PFSK-1 (cell line): ENCODE results near the gene NT5DC1.

Source experiments
- FOXP2 ChIP-seq: optimal IDR thresholded peaks from 2 replicates; pipeline ENCODE3; 2011; ENCODE audit warnings: borderline replicate concordance, control low read depth, inconsistent platforms; ENCODE audit not compliant: insufficient read depth; ENCODE audit errors: extremely low read length, extremely low read depth
- POLR2AphosphoS5 ChIP-seq: IDR thresholded peaks from 2 replicates; pipeline ENCODE4 v1.6.1; 2012; ENCODE audit warnings: low read depth, mild to moderate bottlenecking, control low read depth, low read length, moderate library complexity
- TAF1 ChIP-seq: IDR thresholded peaks from 2 replicates; pipeline ENCODE4 v1.6.1; 2012; ENCODE audit warnings: low read length, control low read depth, borderline replicate concordance; ENCODE audit not compliant: insufficient read depth

DNA sequence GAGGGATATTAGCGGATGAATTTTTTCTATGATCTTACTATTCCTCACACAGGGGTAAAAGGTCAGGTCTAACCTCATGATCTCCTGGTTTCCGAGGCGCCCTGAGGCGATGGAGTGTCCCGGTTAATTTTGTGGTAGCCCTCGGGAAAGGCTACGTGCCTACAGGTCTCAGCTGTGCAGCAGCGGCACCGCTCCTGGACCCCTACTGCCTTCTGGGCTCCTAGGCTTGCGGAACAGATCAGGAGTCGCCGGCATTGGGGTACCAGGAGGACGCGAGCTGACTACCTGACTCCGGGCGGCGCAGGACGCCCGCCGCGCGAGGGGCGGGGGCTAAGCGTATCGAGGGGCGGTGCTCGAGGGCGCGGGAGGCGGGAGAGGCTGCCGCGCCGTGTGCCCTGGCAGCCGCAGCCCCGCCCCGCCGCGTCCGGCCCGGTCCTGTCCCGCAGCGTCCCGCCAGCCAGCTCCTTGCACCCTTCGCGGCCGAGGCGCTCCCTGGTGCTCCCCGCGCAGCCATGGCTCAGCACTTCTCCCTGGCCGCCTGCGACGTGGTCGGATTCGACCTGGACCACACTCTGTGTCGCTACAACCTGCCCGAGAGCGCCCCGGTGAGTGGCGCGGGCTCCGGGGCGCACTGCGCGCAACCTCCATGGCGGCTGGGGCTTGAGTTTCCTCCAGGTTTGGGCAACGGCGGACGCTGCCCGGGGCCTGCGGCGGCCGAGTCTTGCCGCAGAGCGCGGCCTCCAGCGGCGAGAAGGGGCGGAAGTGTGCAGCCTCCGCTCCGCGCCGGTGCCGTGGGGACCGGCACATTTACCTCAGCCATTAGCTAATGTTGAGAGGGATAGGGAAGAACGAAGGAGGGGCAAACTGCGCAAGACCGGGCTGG lies at the start of gene NT5DC1:
- TF ChIP-seq POLR2AphosphoS5 (peak; percentile 84), FOXP2 (peak; percentile 67), TAF1 (peak; percentile 69; the same call in 1 of the 2 replicates)
